B cell (primary cell): Measurements from ENCODE around the gene PRDM10. TPM values are rescaled to one million over a fixed set of nuclear protein-coding genes. Genes with fewer than 3 reads are reported as not detected.

Experiments used
- ATAC-seq: fragments of 200-7000 bp; cut with Tn5 transposase; one replicate; pipeline ENCODE4 v1.10.0; 2021; ENCODE audit warnings: low read depth, mild to moderate bottlenecking, moderate number of reproducible peaks, moderate library complexity
- CTCF ChIA-PET: fragments of 350-600 bp; sonication (Branson Sonifier 250); formaldehyde crosslinking; loops from one replicate; lab custom pipeline; 2021; ENCODE audit warnings: antibody characterized with exemption, inconsistent platforms; lab: Charles Lee
- POLR2A ChIA-PET: fragments of 350-600 bp; sonication (Branson Sonifier 250); formaldehyde crosslinking; loops from one replicate; lab custom pipeline; 2021; ENCODE audit warnings: antibody characterized with exemption; lab: Charles Lee
- DNase-seq: peaks from one replicate; pipeline ENCODE4 v3.0.0; 2013
- H2AFZ ChIP-seq: 2 replicates; pipeline ENCODE4 v1.6.1; 2012; ENCODE audit warnings: mild to moderate bottlenecking, low read depth, low read length; ENCODE audit not compliant: insufficient read depth, poor library complexity, severe bottlenecking
- H3K27ac ChIP-seq, 2 donors: 1 replicate in 1 of 2; 2 replicates in 1 of 2; pipeline ENCODE4 v1.5.1; 2012 to 2013; ENCODE audit warnings: low read length in 2 of 2, mild to moderate bottlenecking in 2 of 2, moderate library complexity in 1 of 2
- H3K27me3 ChIP-seq, 4 experiments: fragments of 200-600 bp in 1 of 4; sonication (generic) in 1 of 4; replicated peaks in 1 of 4; 1 replicate in 2 of 4; 2 replicates in 2 of 4; pipeline versions ENCODE4 v1.6.1 to v1.7.0; 2013 to 2016; ENCODE audit warnings: low read length in 3 of 4, mild to moderate bottlenecking in 2 of 4, mixed read lengths in 1 of 4, moderate library complexity in 1 of 4; ENCODE audit not compliant: insufficient read depth in 4 of 4, control insufficient read depth in 3 of 4; ENCODE audit errors: control extremely low read depth in 1 of 4
- H3K36me3 ChIP-seq, 2 experiments: replicated peaks in 1 of 2; 1 replicate in 1 of 2; 2 replicates in 1 of 2; pipeline versions ENCODE4 v1.6.1 to v1.7.1; 2013; ENCODE audit warnings: low read length in 1 of 2; ENCODE audit not compliant: insufficient read depth in 2 of 2, control insufficient read depth in 1 of 2; ENCODE audit errors: control extremely low read depth in 1 of 2, extremely low read depth in 1 of 2
- H3K4me1 ChIP-seq, 2 donors: fragments of 200-600 bp in 1 of 2; sonication (generic) in 1 of 2; 1 replicate in 1 of 2; 2 replicates in 1 of 2; pipeline versions ENCODE4 v1.5.1 to v1.6.1; 2013 to 2017; ENCODE audit warnings: low read length in 2 of 2; ENCODE audit not compliant: control insufficient read depth in 2 of 2, insufficient read depth in 2 of 2
- H3K4me2 ChIP-seq: replicated peaks from 2 replicates; pipeline ENCODE3; 2012; ENCODE audit warnings: mild to moderate bottlenecking, low read depth, low read length; ENCODE audit not compliant: poor library complexity, severe bottlenecking
- H3K4me3 ChIP-seq, 5 experiments: fragments of 200-600 bp in 1 of 5; sonication (generic) in 1 of 5; 1 replicate in 3 of 5; 2 replicates in 2 of 5; pipeline versions ENCODE4 v1.5.1 to v1.7.0; 2011 to 2016; ENCODE audit warnings: low read length in 4 of 5, mild to moderate bottlenecking in 4 of 5, low read depth in 2 of 5, control low read depth in 1 of 5, moderate library complexity in 1 of 5; ENCODE audit not compliant: insufficient read depth in 1 of 5; ENCODE audit errors: control extremely low read depth in 1 of 5, extremely low read depth in 1 of 5
- H3K79me2 ChIP-seq: fragments of 200-600 bp; sonication (generic); one replicate; pipeline ENCODE4 v1.6.0; 2016; ENCODE audit warnings: low read length; ENCODE audit not compliant: control insufficient read depth, insufficient read depth
- H3K9ac ChIP-seq: fragments of 200-600 bp; sonication (generic); 2 replicates; pipeline ENCODE4 v1.6.1; 2017; ENCODE audit warnings: mild to moderate bottlenecking, low read length, moderate library complexity
- H3K9me3 ChIP-seq, 3 donors: one replicate each; pipeline versions ENCODE4 v1.6.1 to v1.7.1; 2013; ENCODE audit warnings: low read length in 2 of 3; ENCODE audit not compliant: control insufficient read depth in 2 of 3, insufficient read depth in 1 of 3; ENCODE audit errors: control extremely low read depth in 1 of 3
- H4K20me1 ChIP-seq: 2 replicates; pipeline ENCODE4 v1.6.0; 2012; ENCODE audit warnings: mild to moderate bottlenecking, low read length; ENCODE audit not compliant: insufficient read depth, control insufficient read depth, poor library complexity, severe bottlenecking
- H3K27ac Mint-ChIP-seq: one replicate; pipeline ENCODE4 v1.8.0; 2021; ENCODE audit warnings: mixed read lengths
- H3K27me3 Mint-ChIP-seq: one replicate; pipeline ENCODE4 v1.8.0; 2021; ENCODE audit warnings: mixed read lengths
- H3K4me1 Mint-ChIP-seq: one replicate; pipeline ENCODE4 v1.8.0; 2021; ENCODE audit warnings: mixed read lengths
- H3K4me3 Mint-ChIP-seq: one replicate; pipeline ENCODE4 v1.8.0; 2021; ENCODE audit warnings: mixed read lengths
- H3K9me3 Mint-ChIP-seq: one replicate; pipeline ENCODE4 v1.8.0; 2022; ENCODE audit warnings: mixed read lengths; ENCODE audit not compliant: insufficient read depth
- EZH2 ChIP-seq: IDR thresholded peaks from 2 replicates; pipeline ENCODE4 v1.6.1; 2012; ENCODE audit warnings: borderline replicate concordance, low read depth, mild to moderate bottlenecking, moderate library complexity, low read length; ENCODE audit not compliant: insufficient read depth, poor library complexity, severe bottlenecking
- WGBS: methylation state at CpG from one replicate; pipeline ENCODE4 v1.1.5; 2013; ENCODE audit warnings: missing lambda C conversion rate; ENCODE audit not compliant: insufficient coverage; 5-methylcytosine and 5-hydroxymethylcytosine counted together
- intact Hi-C: fragments of 100-400 bp; cut with micrococcal nuclease; formaldehyde crosslinking; loops from one replicate; pipeline ENCODE4 v1.10.0; 2022
- polyA plus RNA-seq: library from polyadenylated mRNA; depleted of rRNA; stranded (reverse); fragments of >200 nt; gene quantifications from 2 replicates; pipeline ENCODE4 v1.2.3, GENCODE V29; 2012
- total RNA-seq, 2 donors: library from RNA; stranded (reverse); fragments of 120-200 nt in 1 of 2; gene quantifications; 1 replicate in 1 of 2; 2 replicates in 1 of 2; pipeline versions ENCODE4 v1.2.3 to v1.2.4, GENCODE V29; 2013 to 2022
- TF ChIP-seq, protein P1 (sequence below): fragments of 200-600 bp; IDR thresholded peaks from one replicate; pipeline ENCODE4 v1.8.0; 2022; ENCODE audit warnings: antibody characterized with exemption, mild to moderate bottlenecking

The PRDM10 gene
- total and polyA plus RNA-seq, 2 donors (not counting 1 experiment from before 2014, with no cell fraction given) = 4.5 to 17.5 TPM

DNA sequence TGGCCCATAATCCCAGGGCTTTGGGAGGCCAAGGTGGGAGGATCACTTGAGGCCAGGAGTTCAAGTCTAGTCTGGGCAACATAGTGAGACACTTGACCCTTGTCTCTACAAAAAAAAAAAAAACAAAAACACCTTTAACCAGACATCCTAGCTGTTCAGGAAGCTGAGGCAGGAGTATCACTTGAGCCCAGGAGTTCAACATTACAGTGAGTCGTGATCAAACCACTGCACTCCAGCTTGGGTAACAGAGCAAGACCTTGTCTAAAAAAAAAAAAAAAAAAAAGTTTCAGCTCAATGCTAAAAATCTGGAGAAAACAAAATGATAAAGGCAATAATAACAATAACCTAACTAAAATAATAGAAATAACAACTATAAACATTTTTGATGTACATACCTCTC lies 44.5 kb upstream of the PRDM10 start:
- peaks cover 4% of the 10 kb centered on the region in 2 donors for H3K4me1 ChIP-seq
- H3K36me3 ChIP-seq = no peaks in the 10 kb centered on the region
- H3K27me3 ChIP-seq = peaks cover 0 to 13% (median 1%) of the 10 kb centered on the region in 4 experiments
- WGBS = no CpG with 5 or more reads among the region's 1 CpG
- no peak overlapping the region for H3K4me2 ChIP-seq
- no peak overlapping the region for H3K27ac ChIP-seq
- CTCF ChIA-PET = interaction anchor here (0.7 kb wide), 1 partner anchor 12 kb away, joined by 4 read pairs; no protein-coding TSS in a partner anchor
- H4K20me1 ChIP-seq = no peaks in the 10 kb centered on the region
- no peak for ATAC-seq
- H3K9ac ChIP-seq = no peak overlapping the region
- H3K27me3 Mint-ChIP-seq = peaks cover 23% of the 10 kb centered on the region
- H3K4me1 Mint-ChIP-seq = peaks cover 4% of the 10 kb centered on the region
- H3K9me3 Mint-ChIP-seq = no peaks in the 10 kb centered on the region
- intact Hi-C loops = no loop called here
- H3K79me2 ChIP-seq = no peaks in the 10 kb centered on the region
- POLR2A ChIA-PET = no interaction called here
- H3K27ac Mint-ChIP-seq = no peak overlapping the region
- TF ChIP-seq, protein P1, sequence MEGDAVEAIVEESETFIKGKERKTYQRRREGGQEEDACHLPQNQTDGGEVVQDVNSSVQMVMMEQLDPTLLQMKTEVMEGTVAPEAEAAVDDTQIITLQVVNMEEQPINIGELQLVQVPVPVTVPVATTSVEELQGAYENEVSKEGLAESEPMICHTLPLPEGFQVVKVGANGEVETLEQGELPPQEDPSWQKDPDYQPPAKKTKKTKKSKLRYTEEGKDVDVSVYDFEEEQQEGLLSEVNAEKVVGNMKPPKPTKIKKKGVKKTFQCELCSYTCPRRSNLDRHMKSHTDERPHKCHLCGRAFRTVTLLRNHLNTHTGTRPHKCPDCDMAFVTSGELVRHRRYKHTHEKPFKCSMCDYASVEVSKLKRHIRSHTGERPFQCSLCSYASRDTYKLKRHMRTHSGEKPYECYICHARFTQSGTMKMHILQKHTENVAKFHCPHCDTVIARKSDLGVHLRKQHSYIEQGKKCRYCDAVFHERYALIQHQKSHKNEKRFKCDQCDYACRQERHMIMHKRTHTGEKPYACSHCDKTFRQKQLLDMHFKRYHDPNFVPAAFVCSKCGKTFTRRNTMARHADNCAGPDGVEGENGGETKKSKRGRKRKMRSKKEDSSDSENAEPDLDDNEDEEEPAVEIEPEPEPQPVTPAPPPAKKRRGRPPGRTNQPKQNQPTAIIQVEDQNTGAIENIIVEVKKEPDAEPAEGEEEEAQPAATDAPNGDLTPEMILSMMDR = no peak
- TF ChIP-seq EZH2 = no peak
- no peak for DNase-seq
- H2AFZ ChIP-seq = no peak overlapping the region
- no peak overlapping the region for H3K4me3 Mint-ChIP-seq
- no peak overlapping the region for H3K4me3 ChIP-seq
- peaks cover 0 to 5% (median 0%) of the 10 kb centered on the region in 3 donors for H3K9me3 ChIP-seq

- H3K27ac ChIP-seq = no peak overlapping the region
- peak overlapping the region; percentile 14 for H3K4me2 ChIP-seq
- WGBS = 29% methylated on average over 5 of the region's 5 CpGs
- no peak overlapping the region for H3K9ac ChIP-seq
- Mint-ChIP-seq H3K4me3 (no peak overlapping the region), H3K27me3 (peaks cover 19% of the 10 kb centered on the region), H3K9me3 (no peaks in the 10 kb centered on the region), H3K4me1 (peaks cover 4% of the 10 kb centered on the region), H3K27ac (no peak overlapping the region)
- peaks cover 4% of the 10 kb centered on the region in 2 donors for H3K4me1 ChIP-seq
- no peaks in the 10 kb centered on the region for H4K20me1 ChIP-seq
- POLR2A ChIA-PET = no interaction called here
- no peaks in the 10 kb centered on the region for H3K79me2 ChIP-seq
- intact Hi-C loops = no loop called here
- no peak overlapping the region for H3K4me3 ChIP-seq
- CTCF ChIA-PET = no interaction called here
- TF ChIP-seq, protein P1 = no peak
- no peak for TF ChIP-seq EZH2
- ATAC-seq (no peak), DNase-seq (no peak)
- H2AFZ ChIP-seq = no peak overlapping the region
- H3K9me3 ChIP-seq = peaks cover 0 to 5% (median 0%) of the 10 kb centered on the region in 3 donors
- H3K27me3 ChIP-seq = peaks cover 0 to 13% (median 0%) of the 10 kb centered on the region in 4 experiments
- no peaks in the 10 kb centered on the region for H3K36me3 ChIP-seq
These were observed 40.9 kb upstream of the PRDM10 start for GRCh38 chr11:130043575-130043974.
